AG08396 (cell line): Measurements from ENCODE around the gene CACNA1H.
"Not testable (repeated sequence)": the region's sequence is repeated elsewhere in the genome, so short reads cannot be mapped to it uniquely, and the experiment has no call there.

ENCODE experiments used
- DNase-seq: peaks from one replicate; pipeline ENCODE4 v3.0.0; 2012; ENCODE audit warnings: low spot score, mixed read lengths

Gene CACNA1H

GRCh38 chr16:1228227-1228626 lies 75.3 kb downstream of the CACNA1H start:
- not testable (repeated sequence) for DNase-seq

GRCh38 chr16:1229476-1229875 lies 76.6 kb downstream of the CACNA1H start:
- DNase-seq: not testable (repeated sequence)

GRCh38 chr16:1230084-1230470 lies 77.2 kb downstream of the CACNA1H start, which contains the start of gene TPSB2:
Gene TPSB2, minus strand, starts transcription at chr16:1230184. Its CDS starts 233 bp downstream, at chr16:1229951.
- DNase-seq: not testable (repeated sequence)

DNA sequence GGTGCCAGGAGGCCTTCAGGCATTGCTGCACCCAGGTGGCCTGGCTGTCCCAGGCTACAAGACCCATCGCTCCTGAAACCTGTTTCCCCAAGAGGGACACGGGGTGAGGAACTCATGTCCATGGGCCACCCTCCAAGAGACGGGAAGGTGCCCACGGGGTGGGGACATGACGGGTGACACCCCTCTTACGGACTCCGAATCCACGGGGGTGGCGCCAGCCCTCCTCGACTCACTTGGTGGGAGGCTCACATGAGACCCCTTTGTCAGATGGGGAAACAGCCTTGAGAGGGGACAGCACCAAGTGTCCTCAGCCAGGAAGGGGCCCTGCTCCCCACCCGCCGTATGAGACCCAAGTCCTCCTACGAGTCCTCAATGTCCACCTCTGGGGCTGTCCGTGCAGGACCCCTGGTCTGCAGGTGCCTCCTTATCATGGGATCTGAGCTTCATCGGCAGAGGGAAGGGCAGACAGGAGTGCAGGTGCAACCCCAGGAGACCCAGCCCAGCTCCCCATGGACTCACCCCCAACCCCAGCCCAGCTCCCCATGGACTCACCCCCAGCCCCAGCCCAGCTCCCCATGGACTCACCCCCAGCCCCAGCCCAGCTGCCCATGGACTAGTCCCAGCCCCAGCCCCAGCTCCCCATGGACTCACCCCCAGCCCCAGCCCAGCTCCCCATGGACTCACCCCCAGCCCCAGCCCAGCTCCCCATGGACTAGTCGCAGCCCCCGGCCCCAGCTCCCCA lies 77.7 kb downstream of the CACNA1H start:
- not testable (repeated sequence) for DNase-seq

- DNase-seq: not testable (repeated sequence)
These were observed 78.4 kb downstream of the CACNA1H start for GRCh38 chr16:1231301-1231700.

GRCh38 chr16:1232049-1232748 lies 79.3 kb downstream of the CACNA1H start:
- DNase-seq: not testable (repeated sequence)

DNA sequence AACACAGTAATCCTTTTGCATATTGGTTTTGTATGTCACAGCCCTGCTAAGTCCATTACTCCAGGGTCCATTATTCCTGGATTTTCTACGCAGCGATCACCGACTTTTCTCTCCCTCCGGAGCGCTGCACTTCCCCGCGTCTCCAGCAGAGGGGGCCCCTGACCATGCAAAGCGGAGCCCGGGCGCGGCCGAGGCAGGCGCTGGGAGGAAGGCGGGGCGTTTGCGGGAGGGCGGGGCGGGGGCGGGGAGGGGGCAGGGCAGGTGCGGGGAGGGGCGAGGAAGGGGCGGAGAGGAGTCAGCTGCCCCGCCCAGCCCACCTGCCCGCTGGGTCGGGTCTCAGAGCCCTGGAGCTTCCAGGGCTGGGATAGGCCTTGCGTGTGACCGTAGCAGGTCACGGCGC lies 83.8 kb downstream of the CACNA1H start:
- DNase-seq: not testable (repeated sequence)

DNA sequence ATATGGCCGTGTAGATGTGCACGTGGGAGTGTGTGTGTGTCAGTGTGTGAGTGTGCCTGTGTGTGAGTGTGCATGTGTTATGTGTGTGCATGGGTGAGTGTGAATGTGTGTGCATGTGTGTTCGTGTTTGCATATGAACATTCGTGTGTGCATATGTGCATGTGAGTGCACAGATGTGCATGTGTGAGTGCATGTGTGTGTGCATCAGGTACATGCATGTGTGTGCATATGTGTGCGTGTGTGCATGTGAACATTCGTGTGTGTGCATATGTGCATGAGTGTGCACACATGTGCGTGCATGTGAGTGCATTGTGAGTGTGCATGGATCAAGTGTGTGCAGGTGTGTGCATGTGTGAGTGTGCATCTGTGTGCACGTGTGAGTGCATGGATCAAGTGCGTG lies 85.1 kb downstream of the CACNA1H start:
- no peak for DNase-seq

DNA sequence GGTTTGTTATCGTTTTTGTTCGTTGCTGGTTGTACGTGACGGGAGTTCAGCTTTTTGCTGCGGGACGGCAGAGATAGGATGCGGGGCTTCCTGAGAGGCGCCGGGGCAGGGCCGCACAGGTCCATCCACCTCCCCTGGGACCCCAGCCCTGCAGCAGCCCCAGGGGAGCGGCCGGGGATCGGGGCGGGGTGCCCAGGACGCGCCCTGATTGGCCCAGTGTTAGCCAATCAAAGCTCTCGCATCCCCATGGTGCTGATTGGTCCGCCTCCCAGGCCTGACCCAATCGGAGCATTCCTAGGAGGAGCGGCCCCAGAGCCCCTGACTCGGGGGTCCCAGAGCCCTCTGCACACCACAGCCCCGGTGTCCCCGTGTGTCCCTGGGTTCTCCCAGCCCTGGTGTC lies 86.0 kb downstream of the CACNA1H start:
- DNase-seq: not testable (repeated sequence)

DNA sequence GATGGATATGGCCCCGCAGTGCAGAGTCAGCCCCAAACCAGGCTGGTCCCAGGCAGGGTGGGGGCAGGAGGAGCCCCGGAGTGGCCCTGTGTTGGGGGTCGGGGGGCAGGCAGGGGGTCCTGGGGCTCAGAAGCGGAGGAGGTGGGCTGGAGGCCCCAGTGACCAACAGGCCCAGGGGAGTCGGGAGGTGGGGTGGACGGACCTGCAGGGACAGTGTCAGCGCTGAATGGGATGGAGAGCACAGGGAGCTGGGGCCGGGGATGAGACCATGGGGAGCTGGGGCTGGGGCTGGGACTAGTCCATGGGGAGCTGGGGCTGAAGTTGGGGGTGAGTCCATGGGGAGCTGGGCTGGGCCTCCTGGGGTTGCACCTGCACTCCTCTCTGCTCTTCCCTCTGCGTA lies 86.7 kb downstream of the CACNA1H start:
- DNase-seq: not testable (repeated sequence)

- not testable (repeated sequence) for DNase-seq
These were observed 87.5 kb downstream of the CACNA1H start, which contains the start of gene TPSAB1 for GRCh38 chr16:1240436-1240835. Gene TPSAB1, plus strand, starts transcription at chr16:1240705. Its CDS starts 234 bp downstream, at chr16:1240939.

DNA sequence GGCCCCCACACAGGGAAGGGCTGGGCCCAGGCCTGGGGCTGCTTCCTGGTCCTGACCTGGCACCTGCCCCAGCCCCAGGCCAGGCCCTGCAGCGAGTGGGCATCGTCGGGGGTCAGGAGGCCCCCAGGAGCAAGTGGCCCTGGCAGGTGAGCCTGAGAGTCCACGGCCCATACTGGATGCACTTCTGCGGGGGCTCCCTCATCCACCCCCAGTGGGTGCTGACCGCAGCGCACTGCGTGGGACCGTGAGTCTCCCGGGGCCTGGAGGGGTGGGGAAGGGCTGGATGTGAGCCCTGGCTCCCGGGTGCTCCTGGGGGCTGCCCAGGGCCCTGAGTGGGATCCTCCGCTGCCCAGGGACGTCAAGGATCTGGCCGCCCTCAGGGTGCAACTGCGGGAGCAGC lies 88.2 kb downstream of the CACNA1H start:
- not testable (repeated sequence) for DNase-seq

DNA sequence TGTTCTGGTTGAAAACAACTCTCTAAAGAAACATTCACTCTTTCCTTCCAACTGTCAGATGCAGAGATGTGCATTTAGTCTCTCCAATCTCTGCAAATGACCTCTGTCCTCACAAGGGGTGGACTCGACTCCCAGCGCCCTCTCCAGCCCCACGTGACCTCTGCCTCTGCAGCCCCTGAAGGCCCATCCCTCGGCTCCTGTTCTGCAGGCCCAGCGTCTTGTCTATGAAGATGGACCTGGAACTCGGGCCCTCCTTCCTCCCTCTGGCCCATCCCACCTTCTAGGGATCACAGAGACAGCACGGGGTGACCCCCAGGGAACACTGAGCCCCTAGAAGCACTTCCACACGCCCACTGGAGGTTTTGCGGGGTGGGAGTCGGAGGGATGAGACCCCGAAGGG lies 90.5 kb downstream of the CACNA1H start:
- DNase-seq: not testable (repeated sequence)

- not testable (repeated sequence) for DNase-seq
These were observed 91.3 kb downstream of the CACNA1H start for GRCh38 chr16:1243907-1244850.

GRCh38 chr16:1244881-1245280 lies 92.0 kb downstream of the CACNA1H start:
- no peak for DNase-seq

DNA sequence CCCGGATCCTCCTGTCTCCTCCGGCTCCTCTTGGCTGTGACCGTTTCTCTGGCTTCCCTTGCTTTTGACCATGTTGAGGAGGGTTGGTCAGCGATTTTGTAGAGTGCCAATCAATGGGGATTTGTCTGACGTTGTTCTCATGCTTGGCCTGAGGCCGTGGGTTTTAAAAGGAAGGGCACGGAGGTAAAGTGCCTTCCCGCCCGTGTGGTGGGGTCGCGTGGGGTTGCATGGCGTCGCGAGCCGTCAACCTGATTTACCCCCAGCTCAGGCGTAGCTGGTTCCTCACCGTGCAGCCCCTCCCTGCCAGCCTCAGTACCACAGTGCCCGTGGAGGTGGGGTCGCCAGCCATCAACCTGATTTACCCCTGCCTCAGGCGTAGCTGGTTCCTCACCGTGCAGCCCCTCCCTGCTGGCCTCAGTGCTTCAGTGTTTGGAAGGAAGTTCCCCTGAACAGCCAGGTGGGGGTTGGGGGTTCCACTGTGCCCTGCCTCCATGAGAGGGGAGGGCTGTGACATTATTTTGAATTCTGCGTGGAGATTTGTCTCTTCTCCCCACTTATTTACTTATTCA lies 92.6 kb downstream of the CACNA1H start:
- no peak for DNase-seq

- DNase-seq: not testable (repeated sequence)
These were observed 95.1 kb downstream of the CACNA1H start for GRCh38 chr16:1247903-1248537.

DNA sequence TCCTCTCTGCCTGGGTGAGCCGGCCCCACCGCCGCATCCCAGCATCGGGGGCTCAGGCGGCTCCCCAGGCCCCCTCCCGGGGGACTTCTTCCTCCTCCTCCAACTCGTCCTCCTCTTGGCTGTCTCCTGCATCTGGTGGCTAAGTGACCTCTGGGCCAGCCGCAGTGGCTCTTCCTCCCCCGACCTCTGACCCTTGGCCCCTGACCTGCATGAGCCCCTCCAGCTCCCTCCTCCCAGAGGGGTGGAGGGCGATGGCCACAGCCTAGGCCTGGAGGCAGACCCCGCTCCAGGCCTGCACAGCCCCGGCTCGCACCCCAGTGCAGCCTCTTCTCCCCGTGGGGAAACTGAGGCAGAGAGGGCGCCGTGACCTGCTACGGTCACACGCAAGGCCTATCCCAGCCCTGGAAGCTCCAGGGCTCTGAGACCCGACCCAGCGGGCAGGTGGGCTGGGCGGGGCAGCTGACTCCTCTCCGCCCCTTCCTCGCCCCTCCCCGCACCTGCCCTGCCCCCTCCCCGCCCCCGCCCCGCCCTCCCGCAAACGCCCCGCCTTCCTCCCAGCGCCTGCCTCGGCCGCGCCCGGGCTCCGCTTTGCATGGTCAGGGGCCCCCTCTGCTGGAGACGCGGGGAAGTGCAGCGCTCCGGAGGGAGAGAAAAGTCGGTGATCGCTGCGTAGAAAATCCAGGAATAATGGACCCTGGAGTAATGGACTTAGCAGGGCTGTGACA lies 96.3 kb downstream of the CACNA1H start:
- DNase-seq: not testable (repeated sequence)

DNA sequence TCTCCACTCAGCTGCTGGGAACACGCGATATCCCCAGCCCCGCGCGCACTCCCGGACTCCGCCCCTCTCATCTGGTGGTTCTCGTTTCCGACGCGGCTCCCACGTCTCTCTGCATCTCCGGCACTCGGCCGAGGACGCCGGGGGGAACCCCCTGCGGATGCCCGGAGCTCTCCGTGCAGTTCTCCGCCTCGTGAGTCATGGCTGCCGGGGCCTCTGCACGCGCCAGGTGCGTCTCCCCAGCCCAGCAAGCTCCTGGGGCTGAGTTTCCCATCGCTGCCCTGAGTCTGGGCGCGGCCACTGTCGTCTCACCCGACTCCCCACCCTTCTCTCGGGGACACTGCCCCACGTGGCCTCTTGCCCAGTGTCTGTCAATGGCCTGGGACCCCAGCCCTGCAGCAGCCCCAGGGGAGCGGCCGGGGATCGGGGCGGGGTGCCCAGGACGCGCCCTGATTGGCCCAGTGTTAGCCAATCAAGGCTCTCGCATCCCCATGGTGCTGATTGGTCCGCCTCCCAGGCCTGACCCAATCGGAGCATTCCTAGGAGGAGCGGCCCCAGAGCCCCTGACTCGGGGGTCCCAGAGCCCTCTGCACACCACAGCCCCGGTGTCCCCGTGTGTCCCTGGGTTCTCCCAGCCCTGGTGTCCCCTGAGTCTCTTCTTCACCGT lies 100.9 kb downstream of the CACNA1H start:
- DNase-seq: not testable (repeated sequence)

GRCh38 chr16:1254821-1255220 lies 101.9 kb downstream of the CACNA1H start:
- DNase-seq: not testable (repeated sequence)
